Muscle of arm (tissue), 12 donors: Measurements from ENCODE around the gene CABP4. TPM values are rescaled to one million over a fixed set of nuclear protein-coding genes. Genes with fewer than 3 reads are reported as not detected.
"Not testable (repeated sequence)": the region's sequence is repeated elsewhere in the genome, so short reads cannot be mapped to it uniquely, and the experiment has no call there.

ENCODE experiments used
- DNase-seq: peaks from one replicate; pipeline ENCODE4 v3.0.0-alpha.2; 2013
- polyA plus RNA-seq, 12 donors: library from polyadenylated mRNA; unstranded; fragments of 120-200 nt; gene quantifications; one replicate each; pipeline ENCODE4 v1.2.1, GENCODE V29; 2013; ENCODE audit not compliant: insufficient read length in 12 of 12

CABP4 gene
- polyA plus RNA-seq, 12 donors, result 0.41 to 1.7 (median 1.0) TPM; not detected in 2

DNA sequence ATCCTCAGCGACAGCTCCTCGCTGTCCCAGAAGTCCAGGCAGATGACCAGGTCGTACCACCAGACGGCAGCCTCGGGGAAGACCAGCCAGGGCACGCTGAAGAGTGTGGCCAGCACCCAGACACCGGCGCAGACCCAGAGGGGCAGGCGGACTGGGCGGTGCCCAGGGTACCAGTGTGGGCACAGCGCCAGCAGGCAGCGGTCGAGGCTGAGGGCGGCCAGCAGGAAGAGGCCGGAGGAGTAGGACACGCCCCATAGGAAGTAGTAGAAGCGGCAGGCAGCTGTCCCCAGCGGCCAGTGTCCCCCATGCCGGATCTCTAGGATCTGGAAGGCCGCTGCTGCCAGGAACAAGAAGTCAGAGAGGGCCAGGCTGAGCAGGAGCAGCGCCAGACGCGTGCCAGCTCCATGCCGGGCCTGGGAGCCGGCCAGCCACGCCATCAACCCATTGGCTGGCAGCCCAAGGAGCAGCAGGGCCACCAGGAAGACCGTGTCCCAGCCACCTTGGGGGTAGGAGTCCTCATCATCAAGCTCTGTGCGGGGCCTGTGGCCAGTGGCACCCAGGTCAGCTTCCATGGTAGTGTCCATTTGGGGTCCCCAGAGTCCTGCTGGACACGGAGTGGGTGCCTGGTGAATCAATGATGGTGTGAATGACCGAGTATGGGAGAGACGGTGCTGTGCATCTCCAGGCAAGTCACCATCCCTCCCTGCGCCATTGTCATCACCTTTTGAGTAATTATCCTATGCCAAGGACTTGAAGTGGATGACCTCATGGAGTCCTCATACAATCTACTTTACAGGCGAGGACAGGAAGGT lies 2.8 kb upstream of the CABP4 start, which contains the start of gene GPR152:
Gene GPR152 (minus strand): TSS at position 589 of the 812 bp plus-strand sequence. CDS start 5 bp downstream, at position 584.
- no peak for DNase-seq

GRCh38 chr11:67453816-67454732 lies 1.1 kb upstream of the CABP4 start:
- no peak for DNase-seq

DNA sequence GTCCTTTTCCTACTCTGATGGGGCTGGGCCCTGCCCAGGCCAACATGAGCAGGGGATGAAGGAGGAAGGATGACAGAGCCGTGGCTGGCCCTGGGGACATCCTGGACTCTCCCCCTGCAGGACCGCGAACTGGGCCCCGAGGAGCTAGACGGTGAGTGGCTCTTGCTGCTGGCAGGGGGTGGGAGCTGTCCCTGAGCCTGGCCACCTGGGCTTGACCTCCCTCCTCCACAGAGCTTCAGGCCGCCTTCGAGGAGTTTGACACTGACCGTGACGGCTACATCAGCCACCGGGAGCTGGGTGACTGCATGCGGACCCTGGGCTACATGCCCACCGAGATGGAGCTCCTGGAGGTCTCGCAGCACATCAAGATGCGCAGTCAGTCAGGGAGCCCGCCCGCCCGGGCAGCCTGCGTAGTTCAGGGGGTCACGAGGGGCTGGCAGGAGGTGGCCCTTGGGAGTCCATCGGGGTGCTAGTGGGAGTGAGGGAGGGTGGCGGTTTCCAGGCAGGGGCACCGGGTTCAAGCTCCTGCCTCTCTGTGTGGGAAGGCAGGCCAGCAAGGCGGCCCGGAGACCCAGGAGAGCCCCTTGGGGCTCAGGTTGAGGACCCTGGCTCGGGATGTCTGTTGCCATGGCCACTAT lies 1.0 kb downstream of the CABP4 start:
- no peak for DNase-seq

DNA sequence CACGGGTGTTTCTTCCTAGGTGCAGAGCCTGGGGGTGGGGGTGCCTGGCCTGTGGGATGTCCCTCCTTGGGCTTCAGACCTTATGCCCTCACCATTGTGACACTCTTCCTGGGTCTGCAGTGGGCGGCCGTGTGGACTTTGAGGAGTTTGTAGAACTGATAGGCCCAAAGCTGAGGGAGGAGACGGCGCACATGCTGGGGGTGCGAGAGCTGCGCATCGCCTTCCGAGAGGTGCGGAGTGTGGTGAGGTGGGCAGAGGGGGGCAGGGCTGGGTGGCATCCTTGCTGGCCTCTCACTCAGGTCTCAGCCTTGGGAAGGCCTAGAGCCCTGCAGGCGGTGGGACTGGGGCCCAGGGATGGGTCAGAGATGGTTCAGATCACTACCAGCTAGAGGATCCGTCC lies 2.3 kb downstream of the CABP4 start:
- no peak for DNase-seq

DNA sequence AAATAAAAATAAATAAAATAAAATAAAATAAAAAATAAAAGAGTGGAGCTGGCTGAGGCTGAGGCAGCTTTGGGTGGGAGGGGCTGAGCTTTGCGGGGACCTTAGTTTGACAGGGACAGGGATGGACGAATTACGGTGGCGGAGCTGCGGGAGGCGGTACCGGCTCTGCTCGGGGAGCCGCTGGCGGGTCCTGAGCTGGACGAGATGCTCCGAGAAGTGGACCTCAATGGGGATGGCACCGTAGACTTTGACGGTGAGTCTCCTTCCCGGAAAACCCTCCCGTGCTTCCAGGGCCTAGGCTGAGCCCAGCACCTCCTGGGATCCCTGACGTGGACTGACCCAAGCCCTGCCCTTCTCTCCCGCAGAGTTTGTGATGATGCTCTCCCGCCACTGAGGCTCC lies 3.1 kb downstream of the CABP4 start:
- no peak for DNase-seq

DNA sequence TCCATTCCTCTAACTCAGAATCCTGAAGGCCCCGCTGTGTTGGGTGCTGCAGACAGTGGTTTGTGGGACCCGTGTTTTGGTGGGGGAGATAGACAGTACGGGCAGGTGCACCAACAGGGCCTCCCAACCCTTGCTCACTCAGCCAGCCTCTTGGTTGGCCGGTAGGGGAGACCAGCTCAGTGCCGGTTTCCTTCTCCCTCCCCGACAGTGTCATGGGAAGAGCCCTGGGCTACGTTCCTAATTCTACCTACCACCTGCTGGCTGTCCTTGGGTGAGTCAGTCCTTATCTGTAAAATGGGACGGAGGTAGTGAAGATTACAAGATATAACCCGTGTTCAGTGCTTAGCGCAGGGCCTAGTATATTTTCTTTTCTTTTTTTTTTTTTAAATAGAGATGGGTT lies 8.0 kb downstream of the CABP4 start:
- DNase-seq, result no peak

- no peak for DNase-seq
Measured at GRCh38 chr11:67463680-67464410, 8.7 kb downstream of the CABP4 start.

- peak; percentile 60 for DNase-seq
Measured at GRCh38 chr11:67464411-67465188, 9.4 kb downstream of the CABP4 start.

- DNase-seq, result no peak
Measured at GRCh38 chr11:67465189-67465510, 10.0 kb downstream of the CABP4 start.

DNA sequence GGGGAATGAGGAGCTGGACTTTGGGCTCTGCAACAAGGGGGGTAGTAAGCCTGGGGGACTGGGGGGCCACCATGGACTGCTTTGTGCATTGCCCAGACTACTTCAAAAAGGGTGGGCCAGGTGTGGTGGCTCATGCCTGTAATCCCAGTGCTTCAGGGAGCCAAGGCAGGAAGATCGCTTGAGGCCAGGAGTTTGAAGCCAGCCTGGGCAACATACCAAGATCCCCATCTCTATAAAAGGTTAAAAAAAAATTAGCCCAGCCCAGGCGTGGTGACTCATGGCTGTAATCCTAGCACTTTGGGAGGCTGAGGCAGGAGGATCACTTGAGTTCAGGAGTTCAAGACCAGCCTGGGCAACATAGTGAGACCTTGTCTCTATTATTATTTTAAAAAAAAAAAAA lies 10.4 kb downstream of the CABP4 start:
- not testable (repeated sequence) for DNase-seq

- no peak for DNase-seq
Measured at GRCh38 chr11:67466367-67466766, 11.2 kb downstream of the CABP4 start.

DNA sequence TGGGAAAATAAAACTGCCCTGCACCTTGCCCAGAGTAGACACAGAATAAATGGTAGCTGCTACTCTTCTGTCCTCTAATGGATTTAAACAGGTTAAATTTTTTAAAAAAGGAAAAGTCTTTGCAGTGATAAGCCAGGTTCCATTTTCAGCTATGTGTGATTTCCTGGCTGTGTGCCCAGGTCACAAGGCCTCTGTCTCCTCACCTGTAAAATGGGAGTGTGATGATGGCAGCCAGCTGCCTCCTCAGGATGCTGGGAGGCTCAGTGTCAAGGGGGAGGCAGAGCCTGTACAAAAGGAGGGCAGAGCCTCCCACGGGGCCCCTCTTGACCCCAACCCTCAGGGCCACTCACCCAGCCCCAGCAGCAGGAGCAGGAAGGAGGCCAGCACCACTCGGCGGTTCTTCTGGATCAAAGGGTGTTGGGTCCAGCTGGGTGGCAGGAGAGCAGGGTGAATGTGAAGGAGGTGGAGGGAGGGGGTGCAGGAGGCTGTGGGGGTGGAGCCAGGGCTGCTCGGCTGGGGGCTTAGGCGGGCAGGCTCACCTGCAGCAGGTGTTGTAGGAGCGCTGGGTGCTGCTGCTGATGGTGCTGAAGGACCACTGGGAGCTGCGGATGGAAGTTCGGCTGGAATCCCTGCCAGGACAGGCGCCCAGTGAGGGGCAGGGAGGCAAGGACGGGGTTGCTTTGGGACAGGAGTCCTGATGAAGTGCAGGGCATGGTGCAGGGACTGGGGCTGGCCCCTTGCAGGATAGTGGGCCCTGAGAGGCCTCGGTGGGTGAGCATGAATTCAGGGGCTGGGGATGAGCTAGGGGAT lies 12.0 kb downstream of the CABP4 start:
- DNase-seq, result no peak

- DNase-seq, result no peak
Measured at GRCh38 chr11:67468056-67468455, 12.9 kb downstream of the CABP4 start.

- no peak for DNase-seq
Measured at GRCh38 chr11:67468456-67468758, 13.3 kb downstream of the CABP4 start.

GRCh38 chr11:67468759-67469507 lies 13.8 kb downstream of the CABP4 start, which contains the start of gene TMEM134:
Gene TMEM134, minus strand, starts transcription at chr11:67469251. Its CDS starts 59 bp downstream, at chr11:67469192.
- peak; percentile 91 for DNase-seq

GRCh38 chr11:67469508-67469811 lies 14.3 kb downstream of the CABP4 start:
- no peak for DNase-seq

- DNase-seq, result no peak
Measured at GRCh38 chr11:67470337-67471002, 15.3 kb downstream of the CABP4 start.

DNA sequence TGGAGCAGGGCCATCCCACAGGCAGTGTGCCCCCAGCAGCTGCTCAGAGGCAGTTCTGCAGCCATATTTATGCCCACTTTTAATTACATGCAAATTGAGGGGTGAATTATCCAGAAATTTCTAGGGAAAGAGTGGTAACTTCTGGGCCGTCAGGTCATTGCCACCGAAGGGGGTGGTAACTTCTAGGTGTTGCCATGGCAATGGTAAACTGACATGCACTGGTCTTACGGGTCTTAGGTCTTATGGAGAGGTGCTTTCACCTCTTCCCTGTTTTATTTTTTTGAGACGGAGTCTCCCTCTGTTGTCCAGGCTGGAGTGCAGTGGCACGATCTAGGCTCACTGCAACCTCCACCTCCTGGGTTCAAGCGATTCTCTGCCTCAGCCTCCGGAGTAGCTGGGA lies 17.7 kb downstream of the CABP4 start:
- DNase-seq, result no peak

DNA sequence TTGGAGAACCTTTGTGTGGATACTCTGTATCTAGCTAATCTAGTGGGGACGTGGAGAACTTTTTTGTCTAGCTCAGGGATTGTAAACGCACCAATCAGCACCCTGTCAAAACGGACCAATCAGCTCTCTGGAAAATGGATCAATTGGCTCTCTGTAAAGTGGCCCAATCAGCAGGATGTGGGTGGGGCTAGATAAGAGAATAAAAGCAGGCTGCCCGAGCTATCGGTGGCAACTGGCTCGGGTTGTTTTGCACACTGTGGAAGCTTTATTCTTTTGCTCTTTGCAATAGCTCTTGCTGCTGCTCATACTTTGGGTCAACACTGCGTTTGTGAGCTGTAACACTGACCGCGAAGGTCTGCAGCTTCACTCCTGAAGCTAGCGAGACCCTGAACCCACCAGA lies 21.5 kb downstream of the CABP4 start:
- not testable (repeated sequence) for DNase-seq
